ENCODE measurements around the gene IHH.
A peak's percentile ranks its signal among the peaks of the same experiment; 100 is the strongest.

Gene IHH

DNA sequence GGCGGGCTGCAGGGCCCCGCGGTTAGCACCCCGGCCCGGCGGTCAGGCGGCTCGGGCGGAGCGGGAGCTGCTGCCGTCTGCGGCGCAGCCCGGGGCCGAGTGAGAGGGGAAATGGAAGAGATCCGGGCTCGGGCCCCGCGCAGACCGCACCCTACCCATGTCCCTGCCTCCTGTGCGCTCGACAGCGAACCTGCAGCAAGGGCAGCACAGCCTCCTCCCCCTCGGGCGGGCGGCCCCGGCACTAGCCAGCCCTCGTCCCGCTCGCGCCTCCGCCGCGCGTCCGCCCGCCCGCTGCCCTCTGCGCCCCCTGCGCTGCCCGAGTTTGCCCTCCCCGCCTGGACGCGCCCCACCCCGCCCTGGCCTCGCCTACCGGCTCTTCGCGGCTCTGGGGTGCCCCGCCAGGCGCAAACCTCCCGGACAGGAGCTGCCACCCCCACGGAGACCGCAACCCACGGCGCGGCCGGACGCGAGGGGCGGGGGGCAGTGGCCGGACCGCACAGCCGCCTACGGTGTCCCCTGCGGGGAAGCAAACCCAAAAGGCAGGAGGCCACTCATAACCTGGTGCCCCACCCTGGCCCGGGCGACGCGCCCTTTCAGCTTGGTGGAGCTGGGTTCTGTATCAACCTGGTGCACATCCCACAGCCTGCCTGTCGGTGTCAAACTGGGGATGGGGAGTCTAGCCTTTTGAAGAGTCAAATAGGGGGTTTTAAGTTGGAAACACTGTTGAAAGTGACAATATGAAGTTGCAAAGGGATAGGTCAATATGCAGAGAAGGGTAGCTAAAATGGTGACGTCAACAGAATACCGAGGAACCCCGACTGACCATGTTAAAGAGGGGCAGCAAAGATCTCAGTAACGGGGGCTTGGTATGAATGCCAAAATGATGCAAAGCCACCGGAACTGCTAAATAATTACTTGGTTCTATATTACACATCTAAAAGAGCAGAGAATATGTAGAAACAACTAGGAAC is at the start of gene IHH:
IHH (minus strand) TSS at position 101 of the 971 bp plus-strand sequence. CDS start 454 bp downstream, outside the sequence.
- peak; percentile 52 for DNase-seq (ENCODE audit: low spot score)

DNA sequence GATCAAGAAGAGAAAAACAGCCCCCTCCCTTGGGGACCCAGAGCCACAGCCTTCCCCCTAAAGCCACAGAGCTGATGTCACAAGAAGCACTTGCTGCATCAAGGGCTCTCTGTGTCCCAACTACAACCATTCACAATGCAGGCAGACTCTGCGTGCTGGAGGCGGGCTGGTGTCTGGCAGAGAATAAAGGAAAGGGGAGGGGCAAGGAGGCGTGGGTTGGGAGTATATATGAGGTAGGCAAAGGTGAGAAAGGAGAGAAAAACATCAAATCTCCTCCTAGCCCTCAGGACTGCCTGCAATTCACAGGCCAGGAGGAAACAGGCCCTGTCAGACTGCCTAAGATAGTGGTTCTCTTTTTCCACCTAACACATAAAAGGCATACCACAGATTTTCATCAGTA is 48.8 kb upstream of the IHH start:
- DNase-seq (ENCODE audit: low spot score) = no peak

DNA sequence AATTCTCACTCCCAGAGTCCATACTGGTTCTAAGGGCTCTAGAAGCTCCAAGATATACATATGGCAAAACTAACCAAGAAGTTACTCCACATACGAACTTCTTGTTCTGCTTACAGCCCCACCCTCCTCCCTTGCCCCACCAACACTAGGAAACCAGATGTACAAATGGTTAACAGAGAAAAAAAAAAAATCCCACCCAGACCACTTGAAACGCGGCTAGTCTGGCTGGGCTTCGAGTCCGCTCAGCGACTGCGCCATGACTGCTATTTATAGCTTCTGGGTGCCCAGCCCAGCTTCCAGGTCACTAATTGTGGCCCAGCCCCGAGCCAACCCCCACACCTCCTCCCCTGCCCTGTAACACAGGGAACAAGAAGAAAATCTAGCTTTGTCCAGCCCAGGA is 47.0 kb upstream of the IHH start:
- DNase-seq (ENCODE audit: low spot score) = no peak

DNA sequence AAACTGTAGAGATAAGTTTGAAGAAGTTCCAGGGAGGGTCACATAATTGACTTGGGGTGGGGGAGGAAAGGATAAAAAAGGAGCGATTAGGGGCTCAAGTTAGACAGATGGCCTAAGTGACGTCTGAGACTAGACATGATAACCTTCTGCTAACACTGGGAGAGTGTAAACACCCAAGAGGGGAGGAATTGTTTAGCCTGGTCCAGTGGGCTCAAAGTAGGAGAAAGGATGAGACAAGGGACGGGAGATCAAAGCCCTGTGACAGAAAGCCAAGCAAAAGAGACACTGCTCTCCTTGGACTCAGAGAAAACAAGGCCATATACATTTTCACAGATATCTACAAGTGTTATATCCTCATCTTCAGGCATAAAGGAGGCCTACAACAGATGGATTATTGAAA is 45.5 kb upstream of the IHH start:
- no peak for DNase-seq (ENCODE audit: low spot score)

DNA sequence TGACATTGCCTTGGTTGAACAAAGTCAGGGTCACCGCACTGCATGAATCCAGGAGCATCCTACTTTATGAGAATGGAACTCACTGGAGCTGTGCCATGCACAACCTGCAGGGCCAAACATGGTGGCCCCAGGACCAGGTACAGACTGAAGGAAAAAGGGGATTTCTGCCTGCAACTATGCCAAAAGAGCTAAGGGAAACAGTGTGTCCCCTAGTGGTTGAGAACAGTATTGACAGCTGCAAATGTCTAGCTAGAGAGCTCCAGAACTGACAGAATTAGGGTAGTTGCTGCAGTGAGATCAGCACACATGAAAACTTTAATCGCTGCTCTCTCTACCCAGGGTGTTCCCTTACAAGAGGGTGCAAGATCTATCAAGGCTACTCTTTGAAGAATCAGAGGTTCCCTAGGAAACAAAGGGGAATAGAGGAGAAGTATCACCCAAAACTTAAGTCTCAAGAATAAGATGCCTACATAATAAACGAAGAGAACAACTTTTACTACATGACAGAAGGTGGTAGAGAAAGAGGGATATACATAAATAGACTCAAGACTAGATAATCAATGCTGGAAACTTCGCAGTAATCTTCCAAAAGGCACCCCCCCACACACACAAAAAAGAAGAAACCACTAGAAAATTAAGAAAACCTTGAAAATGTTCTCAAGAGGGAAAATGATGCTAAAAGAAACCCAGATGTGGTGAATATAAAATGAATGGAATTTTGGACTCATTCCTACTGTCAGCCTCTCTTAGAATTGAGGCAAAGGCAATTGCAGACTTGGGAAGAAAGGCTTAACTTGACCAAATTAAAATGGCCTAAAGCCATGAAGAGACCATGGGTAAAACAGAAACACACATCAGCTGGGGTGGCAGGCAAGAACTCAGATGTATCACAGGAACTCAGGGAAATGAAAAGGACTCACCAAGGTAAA is 43.6 kb upstream of the IHH start:
- peak; percentile 64 for DNase-seq (ENCODE audit: low spot score)

DNA sequence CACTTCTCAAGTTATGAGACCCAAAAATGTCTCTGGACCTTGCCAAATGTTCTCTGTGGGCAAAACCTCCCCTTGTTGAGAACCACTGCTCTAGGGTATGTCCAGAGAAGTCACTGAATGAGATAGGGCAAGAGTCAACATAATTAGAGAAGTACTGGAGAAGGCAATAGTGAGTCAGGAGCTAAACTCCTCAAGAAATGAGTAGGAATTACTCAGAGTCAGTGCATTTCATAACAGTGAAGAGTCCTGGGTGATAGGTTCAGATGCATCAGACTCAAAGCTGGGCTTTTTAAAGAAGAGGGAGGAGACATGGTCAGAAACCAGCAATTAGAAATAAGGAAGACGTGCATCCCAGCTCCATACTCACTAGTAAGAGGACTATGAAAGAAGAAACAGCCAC is 38.6 kb upstream of the IHH start:
- peak; percentile 61 for DNase-seq (ENCODE audit: low spot score)

DNA sequence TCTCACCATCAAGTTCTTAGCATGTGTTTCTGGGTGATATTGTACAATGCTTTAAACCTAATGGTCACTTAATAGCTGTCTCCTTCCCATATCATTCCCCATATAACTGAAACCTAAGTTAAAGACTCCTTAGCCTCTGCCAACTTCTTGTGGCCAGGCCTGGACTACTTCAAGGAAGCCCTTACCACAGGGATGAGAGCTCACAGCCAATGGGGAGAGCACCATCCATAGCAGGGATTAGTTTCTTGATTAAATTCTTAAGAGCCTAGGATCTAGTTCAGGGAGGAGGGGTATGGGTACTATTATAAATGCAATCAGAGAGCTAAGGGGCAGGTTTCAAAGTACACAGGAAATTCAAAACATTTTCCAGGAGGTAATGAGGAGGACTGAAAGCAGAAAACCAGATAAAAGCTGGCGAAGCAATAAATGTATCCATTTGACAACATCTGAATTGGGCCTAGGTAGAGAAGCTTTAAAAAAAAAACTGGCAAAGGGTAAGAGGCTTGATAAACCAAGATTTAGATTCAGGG is 34.8 kb upstream of the IHH start:
- no peak for DNase-seq (ENCODE audit: low spot score)

DNA sequence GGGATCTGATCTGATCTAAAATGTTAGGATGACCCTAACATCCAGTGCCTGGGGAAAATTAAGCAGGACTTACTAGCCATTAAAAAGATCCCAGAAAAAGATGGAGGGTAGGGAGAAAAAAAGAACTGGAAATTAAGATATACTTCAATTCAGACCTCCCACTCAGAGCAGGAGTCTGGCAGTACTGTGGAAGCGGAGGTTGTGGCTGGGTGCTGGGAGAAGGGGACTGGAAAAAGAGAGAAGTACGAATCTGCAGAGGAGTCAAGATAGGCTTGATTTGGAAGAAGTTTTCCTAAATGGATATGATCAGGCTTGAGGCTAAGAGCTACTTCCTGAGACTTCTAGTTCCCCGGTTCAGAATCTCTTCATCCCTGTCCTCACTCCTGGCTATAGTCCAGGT is 33.5 kb upstream of the IHH start:
- DNase-seq (ENCODE audit: low spot score) = no peak

DNA sequence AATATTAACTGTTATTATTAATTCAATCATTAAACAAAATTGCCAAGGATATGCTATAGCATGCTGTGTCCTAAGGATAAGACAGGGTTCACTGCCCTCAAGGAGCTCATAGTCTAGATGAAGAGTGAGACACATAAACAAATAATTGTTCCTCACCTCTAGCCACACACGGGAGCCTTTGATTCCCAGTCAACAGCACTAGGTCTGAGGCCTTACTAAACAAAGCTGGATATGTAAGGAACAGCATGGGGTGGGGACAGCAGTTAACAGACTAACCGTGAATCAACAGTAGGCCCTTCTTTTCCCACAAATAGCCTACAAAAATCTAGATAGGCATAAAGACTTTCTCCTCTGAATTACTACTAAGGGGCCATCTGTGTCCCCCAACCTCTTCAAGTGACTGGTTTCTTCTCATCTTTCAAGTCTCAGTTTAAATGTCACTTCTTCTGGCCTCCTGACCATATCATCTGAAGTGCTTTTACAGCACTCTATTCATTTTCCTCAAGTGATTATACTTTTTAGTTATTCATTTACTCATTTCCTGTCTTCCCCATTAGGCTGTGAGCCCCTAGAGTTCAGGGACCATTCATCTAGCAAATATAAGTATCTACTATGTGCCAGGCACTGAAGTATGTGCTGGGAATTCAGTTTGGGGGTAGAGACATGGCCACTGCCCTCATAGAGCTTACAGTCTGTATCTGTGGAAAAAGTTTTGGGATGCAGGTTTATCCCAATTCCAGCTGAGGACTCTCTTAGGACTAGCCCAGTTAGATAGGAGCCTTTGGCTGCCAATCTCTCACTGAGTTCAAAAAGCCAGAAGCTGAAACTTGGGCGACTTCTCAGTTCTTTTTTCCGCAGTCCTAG is 29.9 kb upstream of the IHH start:
- DNase-seq (ENCODE audit: low spot score) = no peak

DNA sequence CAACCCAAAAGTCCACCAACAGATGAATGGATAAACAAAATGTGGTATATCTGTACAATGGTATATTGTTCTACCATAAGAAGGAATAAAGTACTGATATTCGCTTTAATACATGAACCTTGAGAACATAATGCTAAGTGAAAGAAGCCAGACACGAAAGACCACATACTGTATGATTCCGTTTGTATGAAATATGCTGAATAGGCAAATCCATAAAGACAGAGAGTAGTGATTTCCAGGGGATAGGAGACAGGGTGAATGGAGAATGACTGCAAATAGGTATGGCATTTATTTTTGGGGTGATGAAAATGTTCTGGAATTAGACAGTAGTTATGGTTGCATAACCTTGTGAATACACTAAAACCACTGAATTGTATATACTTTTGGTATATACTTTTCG is 28.6 kb upstream of the IHH start:
- no peak for DNase-seq (ENCODE audit: low spot score)

DNA sequence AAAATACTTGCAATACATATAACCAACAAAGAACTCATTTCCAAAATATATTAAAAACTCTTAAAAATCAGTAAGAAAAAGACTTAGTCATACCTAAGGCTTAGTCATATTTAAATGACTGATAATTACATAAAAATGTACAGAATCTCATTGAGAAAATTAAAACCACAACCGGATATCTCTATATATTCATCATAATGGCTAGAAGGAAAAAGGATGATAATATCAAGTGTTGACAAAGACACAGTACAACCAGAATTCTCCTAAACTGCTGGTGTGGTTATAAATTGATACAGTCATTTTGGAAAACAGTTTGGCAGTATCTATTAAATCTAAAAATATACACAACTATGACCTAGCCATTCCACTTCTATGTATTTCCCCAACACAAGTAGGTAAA is 27.1 kb upstream of the IHH start:
- DNase-seq (ENCODE audit: low spot score) = no peak

DNA sequence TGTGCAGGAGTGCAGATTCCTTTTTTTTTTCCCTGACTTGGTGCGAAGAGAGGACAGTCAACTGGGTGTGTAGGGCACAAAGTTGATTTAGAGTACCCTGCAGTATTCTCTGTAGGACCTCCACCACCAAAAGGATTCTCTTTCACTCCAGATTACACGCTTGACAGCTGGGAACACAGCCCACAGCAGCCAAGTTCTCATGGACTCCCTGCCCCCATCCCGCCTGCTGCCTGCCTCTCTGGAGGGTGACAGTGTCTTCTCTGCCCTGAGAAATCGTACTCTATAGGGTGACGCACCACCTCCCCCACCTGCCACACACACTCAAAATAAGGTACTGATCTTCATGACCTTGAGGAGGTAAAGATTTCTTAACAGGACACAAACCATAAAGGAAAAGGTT is 26.6 kb upstream of the IHH start:
- DNase-seq (ENCODE audit: low spot score) = no peak

DNA sequence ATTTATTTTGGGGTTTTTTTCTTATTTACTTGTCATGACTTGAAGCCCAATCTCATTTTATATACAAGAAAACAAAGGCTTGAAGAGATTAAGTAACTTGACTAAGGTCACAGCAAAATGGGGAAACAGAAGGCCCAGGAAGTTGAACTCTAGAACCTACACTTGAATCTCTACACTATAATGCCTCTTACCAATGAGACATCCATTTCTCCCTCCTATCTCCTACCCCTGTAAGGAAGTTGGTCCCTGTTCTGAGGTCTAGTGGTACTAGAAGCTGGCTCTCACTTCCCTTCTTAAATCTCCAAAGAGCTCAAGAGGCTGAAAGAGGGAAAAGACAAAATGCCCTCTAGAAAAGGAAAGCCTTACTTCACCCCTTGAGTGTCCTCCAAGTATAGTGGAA is 25.5 kb upstream of the IHH start:
- no peak for DNase-seq (ENCODE audit: low spot score)

DNA sequence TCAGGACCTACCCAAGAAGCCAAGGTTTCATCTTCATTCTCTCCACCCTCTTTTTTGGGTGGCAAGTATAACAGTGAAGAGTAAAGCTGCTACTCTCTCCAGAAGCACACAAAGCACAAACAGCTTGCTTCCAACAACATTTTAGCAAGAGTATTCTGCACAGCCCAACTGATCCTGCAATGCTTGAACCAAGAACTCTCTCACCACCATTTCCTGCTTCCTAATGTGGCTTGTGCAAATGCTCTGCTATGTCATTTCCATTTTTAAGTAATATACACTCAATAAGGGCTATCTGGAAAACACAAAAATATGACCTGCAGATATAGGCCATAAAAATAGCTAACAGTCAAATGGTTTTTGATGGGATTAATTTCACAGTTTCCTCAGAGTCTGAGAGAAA is 24.1 kb upstream of the IHH start:
- DNase-seq (ENCODE audit: low spot score) = no peak

DNA sequence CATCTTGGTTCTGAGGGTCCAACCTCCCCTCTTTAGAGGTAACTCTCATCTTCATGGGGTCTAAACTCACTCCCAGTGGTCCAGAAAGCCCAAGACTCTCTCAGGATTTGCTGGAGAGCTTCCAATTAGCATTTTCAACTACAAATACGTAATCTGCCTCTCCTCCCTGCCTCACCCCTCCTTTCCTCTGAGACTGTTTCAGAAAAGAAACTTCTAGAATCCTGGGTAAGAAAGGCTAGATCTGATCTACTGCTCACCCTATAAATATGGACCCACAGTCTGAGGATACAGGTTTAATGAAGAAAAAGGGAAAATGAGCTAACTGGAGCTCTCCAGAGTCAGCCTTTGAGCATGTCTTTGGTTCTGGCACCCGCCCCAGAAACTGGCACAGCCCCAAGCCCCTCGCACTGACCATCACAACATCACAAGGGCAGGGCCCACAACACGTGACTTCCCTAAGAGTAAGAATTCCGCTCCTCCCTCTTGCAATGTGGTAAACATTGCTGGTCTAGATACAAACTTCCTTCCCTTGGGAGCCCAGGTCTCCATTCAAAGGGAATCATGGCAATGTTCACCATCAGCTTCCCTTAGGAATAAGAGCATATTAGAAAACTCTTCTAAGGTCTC is 21.7 kb upstream of the IHH start:
- no peak for DNase-seq (ENCODE audit: low spot score)

DNA sequence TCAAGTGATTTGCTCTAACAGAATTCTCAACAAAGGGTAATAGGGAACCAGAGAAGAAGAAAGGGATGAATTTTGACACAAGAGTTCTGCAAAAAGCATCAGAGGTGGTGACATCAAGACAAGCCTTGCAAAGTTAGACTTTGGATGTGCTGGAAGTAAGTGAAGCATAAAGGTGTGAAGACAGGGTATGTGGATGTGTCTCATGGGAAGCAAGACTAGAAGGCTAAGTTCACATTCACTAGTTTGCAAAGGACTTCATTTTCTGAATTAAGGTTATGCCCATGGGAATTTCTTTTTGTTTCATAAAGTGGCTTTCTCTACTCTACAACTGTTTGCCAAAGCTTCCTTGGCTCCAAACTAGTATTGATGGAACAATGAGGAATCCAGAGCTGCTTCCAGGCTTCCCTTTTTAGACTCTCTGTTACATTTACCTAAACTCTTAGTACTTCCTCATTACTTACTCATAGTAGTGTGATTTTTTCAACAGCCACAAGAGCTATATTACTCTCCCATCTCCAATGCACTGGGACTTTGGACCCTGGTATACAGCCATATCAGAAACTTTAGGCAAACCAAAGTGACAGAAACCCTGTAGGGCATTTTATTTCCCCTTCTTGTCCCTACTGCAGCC is 21.1 kb upstream of the IHH start:
- DNase-seq (ENCODE audit: low spot score) = no peak

DNA sequence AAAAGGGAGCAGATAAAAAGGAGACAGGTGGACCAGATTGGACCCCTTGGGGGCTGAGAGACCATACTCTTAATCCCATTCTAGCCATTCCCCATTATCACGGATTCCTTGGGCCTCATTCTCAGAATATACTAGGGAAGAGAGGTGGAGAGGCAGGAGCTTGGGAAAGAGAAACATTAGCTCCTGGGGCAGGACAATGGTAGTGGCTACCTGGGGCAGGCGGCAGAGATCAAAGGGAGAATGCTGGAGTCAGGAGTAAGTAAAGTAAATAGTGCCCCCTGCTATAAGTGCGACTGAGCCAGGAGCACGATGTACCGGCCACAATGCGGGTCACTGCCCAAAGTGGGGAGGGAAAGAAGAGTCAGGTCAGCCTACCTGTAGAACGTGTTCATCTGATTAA is 20.4 kb upstream of the IHH start:
- no peak for DNase-seq (ENCODE audit: low spot score)

DNA sequence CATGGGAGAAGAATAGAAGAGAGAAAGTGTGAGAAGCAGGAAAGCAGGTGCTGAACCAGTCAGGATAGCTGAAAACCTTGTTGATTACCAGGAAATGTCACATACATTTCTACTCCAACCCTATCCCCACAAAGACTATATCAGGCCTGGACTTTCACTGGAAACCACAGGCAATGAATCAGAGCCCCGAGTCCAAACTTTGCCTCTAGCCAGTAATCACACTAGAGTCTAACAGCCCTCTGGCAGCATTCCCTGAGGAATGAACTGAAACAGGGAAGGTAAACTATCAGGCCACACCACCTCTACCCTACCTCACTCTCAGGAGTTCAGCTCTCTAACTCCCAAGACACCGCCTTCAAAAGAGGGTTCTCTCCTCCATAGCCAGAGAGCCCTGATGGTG is 18.7 kb upstream of the IHH start:
- DNase-seq (ENCODE audit: low spot score) = peak; percentile 38

DNA sequence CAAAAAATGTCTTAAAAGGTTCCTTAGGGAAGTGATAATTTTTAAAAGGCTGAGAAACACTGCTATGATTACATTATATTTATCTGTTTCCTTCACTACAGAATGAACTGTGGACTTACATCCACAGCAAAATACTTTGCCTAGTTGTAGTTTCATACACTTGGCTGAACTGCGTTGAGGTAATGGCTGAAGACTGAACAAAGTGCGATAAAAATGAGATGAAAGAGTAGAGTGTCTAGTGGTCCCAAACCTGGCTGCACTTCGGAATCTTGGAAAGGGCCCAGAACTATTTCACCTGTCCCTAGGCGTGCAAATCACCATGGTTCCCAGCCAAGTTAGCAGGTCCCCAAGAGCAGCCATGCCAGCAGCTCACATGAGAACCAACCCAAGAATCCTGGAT is 18.2 kb upstream of the IHH start:
- DNase-seq (ENCODE audit: low spot score) = no peak

DNA sequence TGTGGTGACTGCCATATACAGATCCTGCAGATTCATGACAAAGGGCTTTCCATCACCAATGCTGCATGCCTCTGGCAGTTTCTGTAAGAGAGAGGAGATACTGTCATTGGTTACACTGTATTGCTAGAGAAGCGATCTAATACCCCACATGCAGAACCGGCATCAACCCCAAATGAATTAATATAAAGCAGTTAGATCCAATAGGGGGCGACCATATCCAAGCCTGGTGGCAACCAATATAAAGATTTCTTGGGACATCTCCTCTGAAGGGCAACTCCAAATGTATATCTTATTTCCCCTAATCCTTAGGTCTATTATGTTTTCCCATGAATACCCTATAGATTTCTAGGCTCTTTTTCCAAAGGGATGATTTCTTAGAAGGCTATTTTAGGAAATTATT is 17.4 kb upstream of the IHH start:
- DNase-seq (ENCODE audit: low spot score) = no peak

DNA sequence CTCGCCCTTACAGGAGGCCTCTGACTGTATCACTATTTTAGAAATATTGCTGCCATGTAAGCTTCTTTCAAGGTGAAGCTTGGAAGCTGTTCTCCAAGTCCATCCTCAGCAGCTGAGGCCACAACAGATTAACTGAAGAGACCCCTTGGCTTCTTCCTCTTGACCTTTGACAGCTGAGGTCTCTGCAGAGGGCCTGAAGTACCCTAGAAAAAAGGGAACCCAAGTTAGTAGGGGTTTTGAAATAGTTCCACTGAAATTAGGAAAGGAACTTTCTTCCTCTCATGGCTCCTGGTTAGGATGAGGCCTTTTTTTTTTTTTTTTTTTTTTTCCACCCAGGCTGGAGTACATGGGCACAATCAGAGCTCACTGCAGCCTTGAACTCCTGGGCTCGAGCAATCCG is 15.5 kb upstream of the IHH start:
- no peak for DNase-seq (ENCODE audit: low spot score)

Data from GM03348 (cell line).